ENCODE measurements around the gene PRKD2. TPM values are rescaled to one million over a fixed set of nuclear protein-coding genes. Genes with fewer than 3 reads are reported as not detected.

The PRKD2 gene
- total RNA-seq, 3 donors from 2014 or later, result 52.5 to 70.5 (median 62.9) TPM

DNA sequence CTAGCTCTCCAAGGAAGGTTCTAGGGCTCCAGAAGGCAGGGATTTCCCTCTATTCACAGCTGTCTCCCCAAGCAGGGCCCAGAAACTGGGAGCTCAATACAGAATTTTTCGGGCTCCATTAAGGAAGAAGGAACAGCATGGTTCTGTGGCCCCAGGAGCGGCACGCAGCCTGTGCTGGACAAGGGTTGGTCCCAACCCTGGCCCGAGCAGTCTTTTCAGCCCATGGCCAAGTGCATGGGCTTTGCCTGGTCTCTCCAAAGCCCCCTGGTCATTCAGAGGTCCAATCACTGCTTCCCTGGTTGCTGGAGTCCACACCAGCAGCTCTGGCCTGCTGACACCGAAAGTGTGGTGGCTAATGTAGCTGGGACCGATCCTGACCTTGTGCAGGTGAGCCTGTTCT lies 6.6 kb upstream of the PRKD2 start:
- TF ChIP-seq, protein P1, sequence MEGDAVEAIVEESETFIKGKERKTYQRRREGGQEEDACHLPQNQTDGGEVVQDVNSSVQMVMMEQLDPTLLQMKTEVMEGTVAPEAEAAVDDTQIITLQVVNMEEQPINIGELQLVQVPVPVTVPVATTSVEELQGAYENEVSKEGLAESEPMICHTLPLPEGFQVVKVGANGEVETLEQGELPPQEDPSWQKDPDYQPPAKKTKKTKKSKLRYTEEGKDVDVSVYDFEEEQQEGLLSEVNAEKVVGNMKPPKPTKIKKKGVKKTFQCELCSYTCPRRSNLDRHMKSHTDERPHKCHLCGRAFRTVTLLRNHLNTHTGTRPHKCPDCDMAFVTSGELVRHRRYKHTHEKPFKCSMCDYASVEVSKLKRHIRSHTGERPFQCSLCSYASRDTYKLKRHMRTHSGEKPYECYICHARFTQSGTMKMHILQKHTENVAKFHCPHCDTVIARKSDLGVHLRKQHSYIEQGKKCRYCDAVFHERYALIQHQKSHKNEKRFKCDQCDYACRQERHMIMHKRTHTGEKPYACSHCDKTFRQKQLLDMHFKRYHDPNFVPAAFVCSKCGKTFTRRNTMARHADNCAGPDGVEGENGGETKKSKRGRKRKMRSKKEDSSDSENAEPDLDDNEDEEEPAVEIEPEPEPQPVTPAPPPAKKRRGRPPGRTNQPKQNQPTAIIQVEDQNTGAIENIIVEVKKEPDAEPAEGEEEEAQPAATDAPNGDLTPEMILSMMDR (IDR thresholded peaks at IDR 0.05), result no peak
- intact Hi-C loops (cut with DNase I, micrococcal nuclease), result no loop called here
- Histone ChIP-seq H3K9me3 (no peaks in the 10 kb centered on the region), H3K4me3 (no peak overlapping the region), H3K4me1 (ENCODE audit: low read depth) (peaks cover 4% of the 10 kb centered on the region), H3K36me3 (ENCODE audit: low read depth) (peaks cover 20% of the 10 kb centered on the region)
- no peak for DNase-seq
- ATAC-seq, result no peak

DNA sequence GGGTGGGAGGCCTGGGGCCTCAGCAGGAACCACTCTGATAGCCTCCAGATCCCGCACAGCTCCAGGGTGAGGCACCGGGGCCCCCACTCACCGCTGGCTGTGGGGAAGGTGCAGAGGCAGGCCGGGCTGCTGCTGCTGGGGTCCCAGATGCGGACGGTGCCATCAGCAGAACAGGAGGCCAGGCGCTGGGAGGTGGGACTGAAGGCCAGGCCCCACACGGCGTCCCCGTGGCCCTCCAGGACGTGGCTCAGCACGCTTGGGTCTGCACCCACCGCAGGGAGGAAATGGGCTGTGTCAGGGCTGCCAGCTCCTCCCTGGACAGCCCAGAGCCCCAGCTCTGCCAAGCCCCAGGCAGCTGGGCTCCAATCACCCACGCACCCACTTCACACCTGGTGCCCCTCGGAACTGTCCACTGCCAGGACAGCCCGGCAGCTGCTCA lies 6.1 kb upstream of the PRKD2 start:
- DNase-seq, result peak in 1 of 3 donors; percentile 50
- intact Hi-C loops (cut with DNase I, micrococcal nuclease), result no loop called here
- no peak for ATAC-seq
- Histone ChIP-seq H3K9me3 (no peaks in the 10 kb centered on the region), H3K4me3 (no peak overlapping the region), H3K36me3 (ENCODE audit: low read depth) (peaks cover 20% of the 10 kb centered on the region), H3K4me1 (ENCODE audit: low read depth) (peaks cover 7% of the 10 kb centered on the region)
- TF ChIP-seq, protein P1 (IDR thresholded peaks at IDR 0.05), result no peak

DNA sequence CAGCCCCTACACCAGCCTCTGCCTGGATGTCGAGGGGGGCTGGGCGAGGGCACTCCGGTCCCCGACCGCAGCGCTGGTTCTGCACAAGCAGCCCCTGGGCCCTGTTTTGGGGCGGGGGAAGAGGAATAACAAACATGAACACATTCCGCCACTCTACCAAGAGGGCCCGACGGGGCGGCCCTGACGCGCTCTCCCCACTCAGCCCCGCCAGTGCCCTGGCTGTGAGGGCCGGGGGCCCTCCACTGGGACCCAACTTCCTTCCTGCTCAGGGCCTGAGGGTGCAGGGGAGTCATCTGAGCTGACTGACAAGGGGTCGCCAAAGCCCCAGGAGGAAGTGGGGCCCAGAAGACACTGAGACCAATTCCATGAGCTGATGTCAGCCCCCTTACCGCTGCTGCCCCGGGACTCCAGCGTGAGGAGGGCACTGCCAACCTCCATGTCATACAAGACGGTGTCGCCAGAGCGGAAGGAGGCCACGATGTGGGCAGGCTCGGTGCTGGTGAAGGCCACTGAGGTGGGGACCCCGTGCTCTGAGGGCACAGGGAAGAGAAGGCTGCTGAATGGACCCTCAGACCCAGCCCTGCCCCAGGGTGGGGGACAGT lies 5.6 kb upstream of the PRKD2 start:
- Histone ChIP-seq H3K9me3 (no peaks in the 10 kb centered on the region), H3K36me3 (ENCODE audit: low read depth) (peaks cover 20% of the 10 kb centered on the region), H3K4me1 (ENCODE audit: low read depth) (peaks cover 12% of the 10 kb centered on the region), H3K4me3 (no peak overlapping the region)
- DNase-seq (peak in 1 of 3 donors; percentile 49), ATAC-seq (no peak)
- TF ChIP-seq, protein P1 (IDR thresholded peaks at IDR 0.05), result no peak
- intact Hi-C loops (cut with DNase I, micrococcal nuclease), result no loop called here

DNA sequence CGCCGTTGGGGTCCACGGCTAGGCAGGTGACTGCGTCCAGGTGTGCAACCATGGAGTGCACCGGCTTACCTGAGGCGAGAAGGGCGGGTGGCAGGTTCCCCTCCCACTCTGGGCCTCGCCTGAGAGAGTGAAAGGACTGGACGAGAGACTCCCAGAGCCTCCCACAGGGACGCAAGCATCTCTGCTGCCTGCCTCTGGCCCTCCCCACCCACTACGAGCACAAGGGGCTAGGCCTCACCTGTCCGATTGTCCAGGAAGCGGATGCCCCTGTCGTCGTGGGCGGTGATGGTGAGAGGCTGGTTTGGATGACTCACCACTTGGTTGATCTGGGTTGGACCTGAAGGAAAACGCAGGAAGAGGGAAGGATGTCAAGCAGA lies 5.1 kb upstream of the PRKD2 start:
- ATAC-seq (no peak), DNase-seq (no peak)
- peaks cover 20% of the 10 kb centered on the region for H3K36me3 ChIP-seq (ENCODE audit: low read depth)
- TF ChIP-seq, protein P1 (IDR thresholded peaks at IDR 0.05), result no peak
- H3K4me1 ChIP-seq (ENCODE audit: low read depth), result peaks cover 13% of the 10 kb centered on the region
- intact Hi-C loops (cut with DNase I, micrococcal nuclease), result no loop called here
- H3K9me3 ChIP-seq, result no peaks in the 10 kb centered on the region
- no peak overlapping the region for H3K4me3 ChIP-seq

DNA sequence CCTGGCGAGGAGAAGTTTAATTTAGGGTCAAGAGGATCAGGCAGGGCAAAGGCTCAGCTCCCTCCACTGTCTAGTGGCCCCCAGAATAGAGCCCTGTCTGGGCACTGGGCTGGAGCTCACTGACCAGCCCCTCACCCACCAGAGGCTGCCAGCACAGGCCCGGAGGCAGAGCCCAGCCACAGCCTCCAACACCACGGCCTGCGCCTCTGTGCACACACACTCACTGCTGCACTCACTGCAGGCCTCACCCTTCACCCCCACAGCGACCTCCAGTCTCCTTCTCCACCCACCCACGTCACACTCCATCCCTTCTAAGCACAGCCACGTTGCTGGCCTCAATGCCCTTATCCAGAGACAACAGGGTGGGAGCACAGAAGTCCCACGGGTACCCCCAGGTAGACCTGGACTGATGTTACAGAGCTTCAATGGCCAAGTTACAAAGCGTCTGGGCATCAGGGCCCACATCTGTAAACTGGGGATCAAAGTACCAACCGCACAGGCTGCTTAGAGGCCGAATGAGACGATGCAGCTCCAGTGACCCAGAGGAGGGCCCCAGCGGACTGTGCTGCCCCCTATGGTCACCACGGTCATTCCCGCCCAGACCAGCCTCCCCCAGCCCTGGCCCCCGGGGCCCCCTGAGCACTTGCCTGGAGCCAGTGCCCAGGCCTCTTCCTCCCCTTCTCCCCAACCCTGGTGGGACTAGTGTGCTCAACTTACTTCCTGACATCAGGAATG lies 4.5 kb upstream of the PRKD2 start:
- intact Hi-C loops (cut with DNase I, micrococcal nuclease), result no loop called here
- DNase-seq (no peak), ATAC-seq (no peak)
- H3K9me3 ChIP-seq, result no peaks in the 10 kb centered on the region
- peaks cover 20% of the 10 kb centered on the region for H3K36me3 ChIP-seq (ENCODE audit: low read depth)
- no peak overlapping the region for H3K4me3 ChIP-seq
- H3K4me1 ChIP-seq (ENCODE audit: low read depth), result peaks cover 13% of the 10 kb centered on the region
- TF ChIP-seq, protein P1 (IDR thresholded peaks at IDR 0.05), result no peak

All from mucosa of descending colon (tissue), 3 donors.